Stomach (tissue), 9 donors: ENCODE measurements around the gene CPZ. TPM values are rescaled to one million over a fixed set of nuclear protein-coding genes. Genes with fewer than 3 reads are reported as not detected.

Experiments
- DNase-seq, 2 donors: peaks; one replicate each; pipeline versions ENCODE4 v3.0.0 to v3.0.0-alpha.2; 2013 to 2019
- H3K27ac ChIP-seq, 5 donors: fragments of 200-600 bp in 4 of 5; sonication (generic) in 4 of 5; one replicate each; pipeline ENCODE4 v1.5.1; 2013 to 2019; ENCODE audit warnings: mild to moderate bottlenecking in 1 of 5, moderate library complexity in 1 of 5
- H3K27me3 ChIP-seq, 3 donors: fragments of 200-600 bp; sonication (generic); one replicate each; pipeline ENCODE4 v1.5.1; 2017 to 2019; ENCODE audit warnings: mixed run types in 1 of 3
- H3K36me3 ChIP-seq, 4 donors: fragments of 200-600 bp; sonication (generic); 1 replicate in 3 of 4; 2 replicates in 1 of 4; pipeline ENCODE4 v1.5.1; 2016 to 2019
- H3K4me1 ChIP-seq, 4 donors: fragments of 200-600 bp; sonication (generic); one replicate each; pipeline ENCODE4 v1.5.1; 2016 to 2019
- H3K4me3 ChIP-seq, 4 donors: fragments of 200-600 bp; sonication (generic) in 3 of 4; one replicate each; pipeline ENCODE4 v1.5.1; 2016 to 2019; ENCODE audit warnings: mild to moderate bottlenecking in 1 of 4
- H3K9me3 ChIP-seq, 4 donors: fragments of 200-600 bp; sonication (generic); one replicate each; pipeline ENCODE4 v1.5.1; 2016 to 2019
- EP300 ChIP-seq: sonication (generic); formaldehyde crosslinking; IDR thresholded peaks from one replicate; pipeline ENCODE4 v1.6.1; 2017; ENCODE audit warnings: antibody characterized with exemption
- POLR2A ChIP-seq, 4 donors: fragments of 450-650 bp; IDR thresholded peaks; one replicate each; pipeline ENCODE4 v1.6.1; 2016; ENCODE audit warnings: antibody characterized with exemption in 4 of 4, control low read depth in 2 of 4, mild to moderate bottlenecking in 1 of 4, moderate library complexity in 1 of 4
- POLR2AphosphoS5 ChIP-seq, 3 donors: sonication (generic); formaldehyde crosslinking; IDR thresholded peaks; one replicate each; pipeline ENCODE4 v1.6.1; 2016; ENCODE audit warnings: antibody characterized with exemption in 3 of 3
- WGBS, 5 donors: extraction: QIAGEN DNeasy Blood & Tissue Kit in 3 of 5; methylation state at CpG; one replicate each; pipeline versions ENCODE4 v1.1.5 to v1.1.7; 2013 to 2018; 5-methylcytosine and 5-hydroxymethylcytosine counted together
- intact Hi-C: fragments of 100-400 bp; cut with DNase I; formaldehyde crosslinking; loops from one replicate; pipeline ENCODE4 v1.15.1; 2023; ENCODE audit warnings: low total_unique reads
- polyA plus RNA-seq, 3 donors: library from polyadenylated mRNA; stranded (reverse); fragments of 200-250 nt; gene quantifications; one replicate each; pipeline ENCODE4 v1.2.3, GENCODE V29; 2013
- total RNA-seq, 5 donors: library from RNA; depleted of rRNA; stranded (reverse); fragments of >200 nt; gene quantifications; one replicate each; pipeline versions ENCODE4 v1.1.0 to v1.2.3, GENCODE V29; 2014 to 2016
- TF ChIP-seq, protein P1 (sequence below), 7 experiments: fragments of 450-650 bp in 4 of 7; fragments of 200-600 bp in 3 of 7; sonication (generic) in 3 of 7; IDR thresholded peaks; one replicate each; pipeline ENCODE4 v1.5.1; 2016 to 2019; ENCODE audit warnings: antibody characterized with exemption in 7 of 7, control low read depth in 2 of 7, mild to moderate bottlenecking in 1 of 7
- donor health status: healthy with polysubstance abuse.
- donor health status: Bipolar disorder and iron deficiency.
- donor health status: healthy.

Gene CPZ
- total and polyA plus RNA-seq, 8 donors, result 0.25 to 13.2 (median 3.3) TPM; not detected in 2

DNA sequence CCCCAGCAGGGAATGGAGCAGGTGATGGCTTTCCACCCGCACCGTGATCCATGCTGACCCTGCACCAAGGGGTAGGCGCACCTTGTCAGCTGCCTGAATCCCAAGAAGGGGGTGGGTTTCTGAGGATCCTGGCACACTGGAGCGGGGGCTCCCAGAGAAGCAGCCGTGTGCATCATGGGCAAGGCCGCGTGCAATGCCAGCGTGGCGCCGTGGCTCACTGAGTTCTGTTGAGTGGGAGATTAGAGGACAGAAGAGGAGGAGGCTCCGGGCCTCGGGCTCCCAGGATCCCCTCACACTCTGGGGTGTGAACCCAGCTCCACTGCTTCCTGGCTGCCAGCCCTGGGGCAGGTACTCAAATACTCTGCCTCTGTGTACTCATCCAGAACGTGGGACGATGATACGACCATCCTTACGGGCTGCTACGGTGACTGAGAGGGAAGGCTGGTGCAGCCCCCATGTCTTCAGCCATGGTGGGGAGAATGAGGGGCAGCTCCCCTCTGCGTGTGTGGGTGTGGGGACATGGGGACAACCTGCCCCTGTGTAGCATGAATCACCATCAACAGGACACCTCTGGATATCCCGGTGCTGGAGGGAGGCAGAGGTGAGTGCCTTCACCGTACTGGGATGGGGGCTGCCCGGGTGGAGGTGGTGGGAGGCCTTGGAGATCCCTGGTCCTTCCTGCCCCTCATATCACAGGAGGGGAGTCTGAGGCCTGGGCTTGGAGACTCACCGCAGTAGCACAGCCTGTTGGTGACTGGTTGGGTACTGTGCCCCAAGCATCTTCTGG, 52.6 kb downstream of the CPZ start:
- Histone ChIP-seq H3K4me1 (no peaks in the 10 kb centered on the region), H3K27ac (no peak overlapping the region), H3K4me3 (no peak overlapping the region), H3K36me3 (no peaks in the 10 kb centered on the region), H3K9me3 (no peaks in the 10 kb centered on the region), H3K27me3 (peaks cover 0 to 50% (median 0%) of the 10 kb centered on the region in 3 donors)
- intact Hi-C loops, result no loop called here
- 84 to 88% (median 87%) methylated on average over 20 to 22 of the region's 22 CpGs for WGBS, 5 donors
- TF ChIP-seq POLR2AphosphoS5 (IDR thresholded peaks at IDR 0.05) (no peak), POLR2A (IDR thresholded peaks at IDR 0.05) (no peak), EP300 (no peak)
- TF ChIP-seq, protein P1, sequence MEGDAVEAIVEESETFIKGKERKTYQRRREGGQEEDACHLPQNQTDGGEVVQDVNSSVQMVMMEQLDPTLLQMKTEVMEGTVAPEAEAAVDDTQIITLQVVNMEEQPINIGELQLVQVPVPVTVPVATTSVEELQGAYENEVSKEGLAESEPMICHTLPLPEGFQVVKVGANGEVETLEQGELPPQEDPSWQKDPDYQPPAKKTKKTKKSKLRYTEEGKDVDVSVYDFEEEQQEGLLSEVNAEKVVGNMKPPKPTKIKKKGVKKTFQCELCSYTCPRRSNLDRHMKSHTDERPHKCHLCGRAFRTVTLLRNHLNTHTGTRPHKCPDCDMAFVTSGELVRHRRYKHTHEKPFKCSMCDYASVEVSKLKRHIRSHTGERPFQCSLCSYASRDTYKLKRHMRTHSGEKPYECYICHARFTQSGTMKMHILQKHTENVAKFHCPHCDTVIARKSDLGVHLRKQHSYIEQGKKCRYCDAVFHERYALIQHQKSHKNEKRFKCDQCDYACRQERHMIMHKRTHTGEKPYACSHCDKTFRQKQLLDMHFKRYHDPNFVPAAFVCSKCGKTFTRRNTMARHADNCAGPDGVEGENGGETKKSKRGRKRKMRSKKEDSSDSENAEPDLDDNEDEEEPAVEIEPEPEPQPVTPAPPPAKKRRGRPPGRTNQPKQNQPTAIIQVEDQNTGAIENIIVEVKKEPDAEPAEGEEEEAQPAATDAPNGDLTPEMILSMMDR (IDR thresholded peaks at IDR 0.05), result no peak
- DNase-seq, result peak in 1 of 2 donors; percentile 20

DNA sequence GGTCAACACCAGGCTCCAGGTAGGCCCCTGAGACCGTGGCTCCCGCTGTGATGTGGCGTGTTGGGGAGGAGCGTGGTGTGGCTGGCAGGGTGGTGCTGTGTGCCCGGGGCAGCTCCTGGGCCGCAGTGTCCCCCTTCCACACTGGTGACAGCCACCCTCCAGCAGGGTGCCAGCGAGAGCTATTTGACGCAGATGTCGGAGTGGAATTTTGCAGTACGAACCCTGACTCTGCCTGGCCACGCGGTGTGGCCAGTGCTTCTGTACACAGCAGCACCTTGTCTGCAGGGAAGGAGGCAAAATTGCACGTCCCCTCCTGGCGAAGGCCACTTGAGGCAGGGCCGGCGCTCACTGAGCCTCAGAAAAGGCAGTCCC, 53.2 kb downstream of the CPZ start:
- Histone ChIP-seq H3K36me3 (no peaks in the 10 kb centered on the region), H3K27me3 (peaks cover 0 to 55% (median 0%) of the 10 kb centered on the region in 3 donors), H3K4me3 (no peak overlapping the region), H3K27ac (no peak overlapping the region), H3K4me1 (no peaks in the 10 kb centered on the region), H3K9me3 (no peaks in the 10 kb centered on the region)
- DNase-seq, result peak in 1 of 2 donors; percentile 11
- TF ChIP-seq, protein P1 (IDR thresholded peaks at IDR 0.05), result no peak
- TF ChIP-seq POLR2A (IDR thresholded peaks at IDR 0.05), result no peak
- intact Hi-C loops, result no loop called here
- 64 to 86% (median 82%) methylated on average over 8 to 16 of the region's 16 CpGs for WGBS, 5 donors

DNA sequence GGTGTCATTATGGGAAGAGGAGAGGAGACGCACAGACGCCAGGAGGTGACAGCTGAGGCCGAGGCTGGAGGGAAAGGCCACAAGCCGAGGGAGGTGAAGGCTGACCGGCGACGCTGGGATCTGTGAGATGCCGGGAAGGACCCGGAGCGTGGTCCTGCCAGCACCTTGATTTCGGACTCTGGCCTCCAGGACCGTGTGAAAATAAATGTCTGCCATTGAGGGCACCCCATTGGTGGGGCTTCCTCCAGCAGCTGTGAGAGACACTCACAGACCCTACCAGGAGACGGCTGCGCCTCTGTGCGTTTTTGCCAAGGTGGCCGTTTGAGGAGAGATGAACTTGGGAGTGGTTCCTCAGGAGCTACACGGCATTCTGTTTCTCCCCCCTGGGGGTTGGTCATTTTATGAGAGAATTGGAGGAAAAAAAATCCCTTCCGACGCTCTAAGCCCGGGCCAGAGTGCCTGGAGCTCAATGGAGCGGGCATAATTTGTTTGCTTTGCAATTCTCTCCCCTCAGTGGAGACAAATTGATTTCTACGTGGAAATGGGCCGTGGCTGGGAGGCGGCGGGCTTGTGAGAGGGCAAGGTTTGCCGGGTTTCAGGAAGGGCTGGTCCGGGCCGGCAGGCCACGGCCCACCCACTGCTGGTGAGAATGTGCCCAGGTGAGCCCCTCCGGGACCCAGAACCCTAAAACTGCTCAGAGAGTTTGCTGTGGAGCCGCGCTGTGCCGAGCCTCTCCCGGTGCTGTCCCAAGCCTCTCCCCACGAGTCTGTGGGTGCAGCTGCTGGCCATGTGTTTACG, 53.9 kb downstream of the CPZ start:
- no peaks in the 10 kb centered on the region for H3K4me1 ChIP-seq
- H3K4me3 ChIP-seq, result no peak overlapping the region
- no peaks in the 10 kb centered on the region for H3K9me3 ChIP-seq
- peak; percentile 11 to 17 for DNase-seq
- TF ChIP-seq, protein P1 (IDR thresholded peaks at IDR 0.05), result no peak
- TF ChIP-seq POLR2A (IDR thresholded peaks at IDR 0.05) (no peak), POLR2AphosphoS5 (IDR thresholded peaks at IDR 0.05) (no peak), EP300 (no peak)
- H3K27ac ChIP-seq, result no peak overlapping the region
- peaks cover 0 to 55% (median 0%) of the 10 kb centered on the region in 3 donors for H3K27me3 ChIP-seq
- 71 to 77% (median 73%) methylated on average over 34 to 36 of the region's 36 CpGs for WGBS, 5 donors
- no peaks in the 10 kb centered on the region for H3K36me3 ChIP-seq
- intact Hi-C loops, result no loop called here

DNA sequence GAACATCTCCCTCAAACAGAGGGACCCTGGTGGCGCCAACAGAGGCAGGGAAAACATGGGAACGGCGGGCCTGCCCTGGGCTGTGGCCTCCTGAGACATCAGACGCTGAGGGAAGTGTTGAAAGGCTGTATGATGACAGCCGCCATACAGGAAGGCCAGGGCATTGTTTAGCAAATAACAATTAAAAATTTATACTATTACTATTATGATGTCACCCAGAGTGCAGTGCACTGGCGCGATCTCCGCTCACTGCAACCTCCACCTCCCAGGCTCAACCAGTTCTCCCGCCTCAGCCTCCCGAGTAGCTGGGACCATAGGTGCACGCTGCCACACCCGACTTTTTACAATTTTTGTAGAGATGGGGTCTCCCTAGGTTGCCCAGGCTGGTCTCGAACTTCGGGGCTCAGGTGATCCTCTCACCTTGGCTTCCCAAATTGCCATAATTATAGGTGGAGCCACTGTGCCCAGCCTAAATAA, 54.6 kb downstream of the CPZ start:
- DNase-seq, result no peak
- H3K27me3 ChIP-seq, result peaks cover 0 to 60% (median 0%) of the 10 kb centered on the region in 3 donors
- TF ChIP-seq POLR2AphosphoS5 (IDR thresholded peaks at IDR 0.05) (no peak), EP300 (no peak), POLR2A (IDR thresholded peaks at IDR 0.05) (no peak)
- TF ChIP-seq, protein P1 (IDR thresholded peaks at IDR 0.05), result no peak
- no peaks in the 10 kb centered on the region for H3K9me3 ChIP-seq
- no peaks in the 10 kb centered on the region for H3K36me3 ChIP-seq
- no peaks in the 10 kb centered on the region for H3K4me1 ChIP-seq
- no peak overlapping the region for H3K4me3 ChIP-seq
- 77 to 85% (median 82%) methylated on average over 14 of the region's 14 CpGs for WGBS, 5 donors
- intact Hi-C loops, result no loop called here
- no peak overlapping the region for H3K27ac ChIP-seq
